ENCODE measurements around the gene C1RL.
"Not testable (repeated sequence)": the region's sequence is repeated elsewhere in the genome, so short reads cannot be mapped to it uniquely, and the experiment has no call there.

C1RL gene

DNA sequence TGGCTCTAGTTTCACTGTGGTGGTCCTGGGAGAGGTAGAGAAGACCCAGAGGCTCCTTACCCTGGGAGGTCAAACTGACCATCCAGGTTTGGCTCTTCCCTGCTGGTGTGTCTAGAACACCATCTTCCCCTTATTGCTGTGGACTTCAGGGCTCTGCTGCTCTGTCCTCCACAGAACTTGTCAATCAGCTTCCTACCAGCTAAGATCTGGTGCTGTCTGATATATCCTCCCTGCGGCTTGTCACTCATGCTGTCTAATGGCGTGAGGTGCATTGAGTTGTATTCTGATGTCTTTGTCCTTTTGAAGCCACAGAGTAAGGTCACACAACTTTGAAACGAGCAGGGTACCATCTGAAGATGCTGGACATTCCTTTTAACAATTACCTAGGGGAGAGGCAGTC lies 7.2 kb upstream of the C1RL start:
- DNase-seq (ENCODE audit: low read depth in 1 of 2, low spot score in 1 of 2), result no peak

DNA sequence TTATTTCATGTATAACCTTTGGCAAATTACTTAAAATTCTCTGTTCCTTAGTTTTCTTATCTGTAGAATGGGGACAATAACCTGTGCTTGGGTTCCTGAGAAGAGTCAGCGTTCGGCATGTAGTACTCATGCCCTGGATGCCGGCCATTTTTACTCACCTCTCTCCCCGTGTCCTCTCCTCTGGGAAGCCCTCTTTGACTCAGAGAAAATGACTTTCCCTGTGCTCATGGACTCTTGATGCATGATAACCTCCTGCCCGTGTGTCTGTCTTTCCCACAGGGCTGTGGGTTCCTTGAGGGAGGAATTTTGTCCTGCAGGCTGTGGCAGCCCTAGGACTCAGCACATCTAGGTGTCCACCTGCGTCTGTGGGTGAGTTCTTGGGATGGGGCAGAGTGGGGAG lies 5.8 kb upstream of the C1RL start:
- DNase-seq (ENCODE audit: low read depth in 1 of 2, low spot score in 1 of 2), result no peak

DNA sequence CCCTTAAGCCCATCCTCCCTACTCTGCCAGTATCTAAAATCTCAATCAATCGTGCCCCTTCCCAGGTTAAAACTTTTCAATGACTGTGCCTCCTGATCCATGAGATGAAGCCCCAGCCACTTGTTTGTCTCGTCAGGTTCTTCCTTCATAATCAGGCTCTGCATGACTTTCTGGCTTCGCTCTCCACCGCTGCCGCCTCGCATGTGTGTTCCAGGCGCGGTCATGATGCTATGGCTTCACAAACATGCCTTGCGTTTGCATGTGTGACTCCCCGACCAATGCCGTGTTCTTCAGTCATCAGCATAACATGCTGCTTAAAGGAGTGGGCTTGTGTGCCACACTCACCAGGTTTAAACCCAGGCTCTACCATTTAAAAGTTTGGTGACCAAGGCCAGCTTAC lies 5.0 kb upstream of the C1RL start:
- no peak for DNase-seq (ENCODE audit: low read depth in 1 of 2, low spot score in 1 of 2)

DNA sequence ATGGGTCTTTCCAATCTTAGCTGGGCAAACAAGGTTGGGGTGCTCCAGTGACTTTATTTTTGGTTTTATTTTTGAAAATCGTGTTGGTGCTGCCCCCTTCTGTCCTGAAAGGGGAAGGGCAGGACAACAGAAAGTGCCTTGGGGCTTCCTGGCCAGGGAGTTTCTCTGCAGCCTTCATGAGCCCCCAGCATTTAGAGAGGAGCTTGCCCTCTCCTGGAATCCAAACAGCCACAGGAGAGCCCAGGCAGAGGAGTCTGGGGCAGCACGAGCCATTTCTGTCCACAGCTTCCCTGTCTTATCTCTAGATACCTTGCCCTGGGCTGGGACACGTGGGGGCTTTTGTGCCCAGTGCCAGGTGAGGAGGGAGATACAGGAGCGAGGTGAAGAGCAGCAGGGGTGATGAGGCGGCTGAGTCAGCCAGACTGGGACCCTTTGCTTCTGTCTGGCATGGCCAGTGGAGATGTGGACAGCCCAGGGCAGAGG lies 4.4 kb upstream of the C1RL start:
- no peak for DNase-seq (ENCODE audit: low read depth in 1 of 2, low spot score in 1 of 2)

DNA sequence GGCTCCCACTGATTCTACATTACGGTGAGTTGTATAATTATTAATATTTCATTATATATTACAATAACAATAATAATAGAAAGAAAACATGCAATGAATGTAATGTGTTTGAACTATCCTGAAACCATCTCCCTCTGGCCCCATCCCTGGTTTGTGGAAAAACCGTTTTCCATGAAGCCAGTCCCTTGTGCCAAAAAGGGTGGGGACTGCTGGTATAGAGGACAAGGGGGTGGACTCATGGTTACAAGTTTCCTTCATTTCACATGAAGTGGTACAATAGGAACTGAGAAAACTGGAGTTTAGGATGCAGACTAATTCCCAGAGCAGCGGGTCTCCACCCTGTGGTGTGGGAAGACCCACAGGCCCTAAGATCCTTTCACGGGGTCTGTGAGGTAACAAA lies 3.0 kb upstream of the C1RL start:
- DNase-seq (ENCODE audit: low read depth in 1 of 2, low spot score in 1 of 2), result no peak

DNA sequence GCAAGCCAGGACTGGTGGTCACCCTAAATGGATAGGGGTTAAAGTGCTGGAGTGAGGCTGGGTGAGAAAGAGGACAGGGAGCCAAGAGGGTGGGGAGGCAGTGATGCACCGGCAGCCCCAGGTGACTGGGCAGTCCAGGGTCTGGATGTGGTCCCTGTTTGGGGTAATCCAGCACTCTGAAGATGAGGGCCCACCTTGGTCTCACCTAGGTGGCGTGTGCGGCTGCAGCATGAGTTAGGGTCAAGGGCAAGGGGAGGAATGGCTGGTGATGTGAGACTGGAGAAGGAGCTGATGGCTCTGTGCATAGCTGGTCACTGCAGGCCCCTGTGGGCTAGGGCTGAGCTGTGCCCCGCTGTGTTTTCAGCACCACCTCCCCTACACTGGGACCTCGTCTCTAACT lies 1.6 kb upstream of the C1RL start:
- no peak for DNase-seq (ENCODE audit: low read depth in 1 of 2, low spot score in 1 of 2)

DNA sequence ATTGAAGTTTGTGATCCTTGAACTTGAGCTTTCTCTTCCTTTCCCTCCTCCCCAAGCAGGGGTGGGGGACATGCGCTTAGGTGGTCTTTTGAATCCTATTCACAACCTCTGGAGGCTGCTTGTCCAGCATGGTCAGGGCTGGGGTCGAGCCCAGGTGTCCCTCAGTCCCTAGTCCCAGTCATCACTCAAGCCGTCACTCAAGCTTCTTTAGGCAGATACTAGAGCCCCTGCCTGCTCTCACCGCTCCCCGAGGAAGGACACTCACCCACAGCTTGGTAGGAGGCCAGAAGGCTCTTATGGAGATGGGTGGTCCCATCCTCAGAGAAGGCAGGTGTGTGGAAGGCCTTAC lies 532 bp upstream of the C1RL start:
- no peak for DNase-seq (ENCODE audit: low read depth in 1 of 2, low spot score in 1 of 2)

DNA sequence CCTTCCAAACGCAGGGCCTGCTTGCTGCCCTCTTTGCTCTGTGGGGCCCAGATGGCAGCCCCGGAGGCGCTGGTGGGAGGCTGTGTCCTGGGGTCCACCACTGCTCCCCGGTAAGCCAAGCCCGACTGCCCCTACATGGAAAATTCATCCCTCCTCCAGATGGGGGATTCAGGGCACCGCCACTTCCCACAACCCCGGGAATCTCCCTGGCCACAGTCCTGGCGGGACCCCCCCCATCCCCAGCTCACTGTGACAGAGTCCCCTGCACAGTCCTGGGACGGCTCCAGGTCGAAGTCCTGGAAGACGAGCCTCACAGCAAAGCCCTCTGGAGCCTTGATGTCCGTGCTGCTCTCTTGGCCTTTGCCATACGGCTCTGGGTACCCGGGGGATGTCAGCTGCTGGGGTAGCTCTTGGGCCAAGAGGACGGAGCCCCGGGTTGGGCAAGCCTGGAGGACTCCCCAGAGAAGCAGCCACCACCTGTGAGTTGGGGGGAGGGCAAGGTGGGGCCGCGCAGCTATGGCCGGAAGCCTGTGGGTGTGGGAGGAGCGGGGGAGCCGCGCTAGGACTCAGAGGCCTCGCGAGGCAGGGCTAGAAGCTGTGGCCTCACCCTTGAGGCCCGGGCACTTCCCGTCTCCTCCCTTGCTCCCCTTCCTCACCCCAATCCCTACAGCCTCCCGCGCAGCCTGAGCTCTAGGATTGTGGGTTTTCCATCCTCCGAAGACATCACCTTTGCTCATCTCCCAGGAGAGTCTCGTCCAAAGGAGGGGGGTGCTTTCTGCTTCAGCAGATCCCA lies 815 bp downstream of the C1RL start:
- DNase-seq (ENCODE audit: low read depth in 1 of 2, low spot score in 1 of 2), result peak; percentile 54 to 56

DNA sequence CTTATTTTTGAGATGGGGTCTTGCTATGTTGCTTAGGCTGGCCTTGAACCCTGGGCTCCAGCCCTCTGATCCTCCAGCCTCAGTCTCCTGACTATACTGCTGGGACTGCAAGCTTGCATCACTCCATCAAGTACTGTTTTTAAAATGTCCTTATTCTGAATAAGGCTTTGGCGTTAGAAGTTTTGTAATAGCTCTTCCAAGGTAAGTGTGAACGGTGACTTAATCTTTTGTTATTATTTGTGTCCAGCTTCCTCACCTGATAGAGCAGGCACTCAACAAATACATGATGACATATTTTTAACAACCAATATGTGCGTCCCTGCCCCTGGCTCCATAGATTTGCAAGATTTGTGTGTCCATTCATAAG lies 1.4 kb downstream of the C1RL start:
- no peak for DNase-seq (ENCODE audit: low read depth in 1 of 2, low spot score in 1 of 2)

DNA sequence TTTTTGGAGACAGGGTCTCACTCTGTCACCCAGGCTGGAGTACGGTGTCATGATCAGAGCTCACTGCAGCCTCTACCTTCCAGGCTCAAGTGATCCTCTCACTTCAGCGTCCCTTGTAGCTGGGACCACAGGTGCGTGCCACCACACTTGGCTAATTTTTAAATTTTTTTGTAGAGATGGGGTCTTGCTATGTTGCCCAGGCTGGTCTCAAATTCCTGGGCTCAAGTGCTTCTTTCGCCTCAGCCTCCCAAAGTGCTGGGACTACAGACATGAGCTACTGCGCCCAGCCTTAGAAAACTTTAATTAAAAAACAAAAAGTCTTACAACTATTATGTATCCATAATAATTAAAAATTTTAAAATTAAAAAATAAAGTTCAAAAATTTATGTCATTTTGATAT lies 1.8 kb downstream of the C1RL start:
- DNase-seq (ENCODE audit: low read depth in 1 of 2, low spot score in 1 of 2), result not testable (repeated sequence)

DNA sequence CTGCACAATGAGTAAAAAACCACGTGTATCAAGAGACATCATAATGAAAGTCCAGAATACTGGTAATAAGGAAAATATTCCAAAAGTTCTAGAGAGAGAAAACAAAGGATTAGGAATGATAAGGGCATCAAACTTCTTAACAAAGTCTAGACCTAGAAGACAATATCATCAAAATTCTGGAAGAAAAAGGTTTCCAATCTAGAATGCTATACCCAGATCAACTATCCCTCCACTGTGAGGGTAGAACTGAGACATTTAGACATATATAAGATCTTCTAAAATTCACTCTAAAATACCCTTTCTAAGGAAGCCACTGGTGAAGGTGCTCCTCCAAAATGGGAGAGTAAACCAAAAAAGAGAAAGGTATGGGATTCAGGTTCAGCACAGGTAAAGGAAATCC lies 2.9 kb downstream of the C1RL start:
- DNase-seq (ENCODE audit: low read depth in 1 of 2, low spot score in 1 of 2), result no peak

DNA sequence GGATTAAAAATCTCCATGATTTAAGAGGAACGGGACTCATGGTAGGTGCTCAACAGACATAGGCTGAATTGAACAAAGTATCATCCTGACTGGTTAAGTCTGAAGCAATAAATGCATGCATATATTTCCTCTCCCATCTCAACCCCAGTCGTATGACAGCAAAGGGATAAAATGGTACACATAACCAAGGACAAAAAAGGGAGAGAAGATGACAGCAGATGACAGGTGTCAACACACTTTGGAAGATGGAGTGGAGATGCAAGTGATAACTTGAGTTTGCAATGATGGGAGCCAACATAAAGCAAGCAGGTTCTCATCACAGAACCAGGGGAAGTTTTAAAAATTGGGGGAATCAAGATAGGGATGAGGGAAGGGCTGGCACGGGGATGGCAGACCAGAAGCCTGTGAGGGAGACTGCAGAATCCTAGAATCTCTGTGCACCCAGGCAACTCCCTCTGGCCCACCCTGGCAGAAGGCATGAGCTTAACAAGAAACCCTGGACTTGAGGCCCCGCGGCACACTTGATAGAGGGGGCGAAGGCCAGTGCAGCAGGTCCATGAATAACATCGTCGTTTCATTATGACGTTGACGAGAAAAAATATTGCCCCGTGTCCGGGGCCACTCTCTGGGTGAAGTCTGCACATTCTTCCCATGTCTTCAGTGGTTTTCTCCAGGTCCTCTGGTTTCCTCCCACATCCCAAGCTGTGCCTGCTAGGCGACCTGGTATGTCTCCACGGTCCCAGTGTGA lies 5.0 kb downstream of the C1RL start:
- DNase-seq (ENCODE audit: low read depth in 1 of 2, low spot score in 1 of 2), result no peak

DNA sequence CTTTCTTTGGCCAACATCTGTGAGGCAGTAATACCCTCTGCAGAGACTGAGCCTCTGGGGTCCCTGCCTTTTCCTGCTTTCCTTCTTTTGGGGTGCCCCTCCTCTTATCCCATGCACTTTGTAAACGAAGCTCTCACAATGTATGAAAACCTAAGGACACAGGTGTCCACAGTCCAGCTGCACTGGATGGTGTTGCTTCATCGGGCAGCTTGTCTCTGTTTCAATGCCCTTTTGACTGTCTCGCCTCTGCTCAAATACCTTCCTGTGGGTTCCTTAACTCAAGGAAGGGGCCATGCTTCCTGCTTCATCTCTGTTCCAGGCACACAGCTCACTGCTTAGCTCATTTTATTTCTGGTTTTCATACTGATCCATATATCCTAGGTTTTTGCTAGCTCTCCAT lies 6.4 kb downstream of the C1RL start:
- no peak for DNase-seq (ENCODE audit: low read depth in 1 of 2, low spot score in 1 of 2)

DNA sequence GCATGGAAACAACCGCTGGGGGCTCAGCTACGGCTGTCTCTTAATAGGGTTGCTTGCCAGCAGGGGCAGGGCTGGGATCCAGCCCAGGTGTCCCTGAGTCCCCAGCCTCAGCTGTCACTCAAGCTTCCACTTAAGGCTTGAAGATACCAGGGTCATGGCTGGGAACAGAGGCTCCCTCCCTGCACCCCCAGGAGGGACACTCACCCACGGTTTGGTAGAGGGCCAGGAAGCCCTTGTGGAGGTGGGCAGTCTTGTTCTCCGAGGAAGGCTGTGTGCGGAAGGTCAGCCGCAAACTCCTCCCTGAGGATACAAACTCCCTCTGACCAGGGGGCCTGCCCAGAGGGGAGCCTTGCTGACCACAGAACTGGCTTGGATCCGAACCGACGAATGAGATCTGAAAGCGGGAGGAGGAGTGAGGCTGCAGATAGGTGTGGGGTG lies 7.3 kb downstream of the C1RL start:
- DNase-seq (ENCODE audit: low read depth in 1 of 2, low spot score in 1 of 2), result no peak

DNA sequence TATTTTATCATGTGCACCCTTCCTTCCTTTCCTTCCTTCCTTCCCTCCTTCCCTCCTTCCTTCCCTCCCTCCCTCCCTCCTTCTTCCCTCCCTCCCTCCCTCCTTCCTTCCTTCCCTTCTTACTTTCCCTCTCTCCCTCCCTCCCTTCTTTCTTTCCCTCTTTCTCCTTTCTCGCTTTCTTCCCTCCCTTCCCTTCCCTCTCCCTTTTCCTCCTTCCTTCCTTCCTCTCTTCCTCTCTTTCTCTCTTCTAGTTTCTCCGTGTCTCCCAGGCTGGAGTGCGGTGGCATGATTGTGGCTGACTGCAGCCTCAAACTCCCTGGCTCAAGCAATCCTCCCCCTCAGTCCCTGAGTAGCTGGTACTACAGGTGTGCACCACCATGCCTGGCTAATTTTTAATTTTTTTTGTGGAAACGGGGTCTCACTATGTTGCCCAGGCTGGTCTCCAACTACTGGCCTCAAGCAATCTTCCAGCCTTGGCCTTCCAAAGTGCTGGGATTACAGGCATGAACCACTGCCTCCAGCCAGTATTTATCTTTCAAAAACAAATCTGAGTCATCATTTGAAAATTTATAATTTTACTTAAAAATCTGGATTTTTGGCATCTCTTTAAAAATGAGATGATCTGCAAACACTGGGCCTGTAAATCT lies 7.8 kb downstream of the C1RL start:
- DNase-seq (ENCODE audit: low read depth in 1 of 2, low spot score in 1 of 2), result no peak

DNA sequence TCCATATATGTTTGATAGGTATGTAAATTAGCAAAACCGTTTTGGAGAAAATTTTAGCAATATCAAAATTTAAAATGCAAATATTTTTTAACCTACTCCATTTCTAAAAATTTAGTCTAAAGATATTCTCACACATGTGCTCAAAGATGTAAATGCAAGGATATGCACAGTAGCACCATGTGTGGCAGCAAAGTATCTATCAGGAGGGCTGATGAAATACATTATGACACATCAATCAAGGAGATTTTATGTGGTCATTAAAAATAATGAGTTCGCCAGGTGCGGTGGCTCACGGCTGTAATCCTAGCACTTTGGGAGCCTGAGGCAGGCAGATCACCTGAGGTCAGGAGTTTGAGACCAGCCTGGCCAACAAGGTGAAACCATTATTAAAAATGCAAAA lies 8.8 kb downstream of the C1RL start:
- no peak for DNase-seq (ENCODE audit: low read depth in 1 of 2, low spot score in 1 of 2)

DNA sequence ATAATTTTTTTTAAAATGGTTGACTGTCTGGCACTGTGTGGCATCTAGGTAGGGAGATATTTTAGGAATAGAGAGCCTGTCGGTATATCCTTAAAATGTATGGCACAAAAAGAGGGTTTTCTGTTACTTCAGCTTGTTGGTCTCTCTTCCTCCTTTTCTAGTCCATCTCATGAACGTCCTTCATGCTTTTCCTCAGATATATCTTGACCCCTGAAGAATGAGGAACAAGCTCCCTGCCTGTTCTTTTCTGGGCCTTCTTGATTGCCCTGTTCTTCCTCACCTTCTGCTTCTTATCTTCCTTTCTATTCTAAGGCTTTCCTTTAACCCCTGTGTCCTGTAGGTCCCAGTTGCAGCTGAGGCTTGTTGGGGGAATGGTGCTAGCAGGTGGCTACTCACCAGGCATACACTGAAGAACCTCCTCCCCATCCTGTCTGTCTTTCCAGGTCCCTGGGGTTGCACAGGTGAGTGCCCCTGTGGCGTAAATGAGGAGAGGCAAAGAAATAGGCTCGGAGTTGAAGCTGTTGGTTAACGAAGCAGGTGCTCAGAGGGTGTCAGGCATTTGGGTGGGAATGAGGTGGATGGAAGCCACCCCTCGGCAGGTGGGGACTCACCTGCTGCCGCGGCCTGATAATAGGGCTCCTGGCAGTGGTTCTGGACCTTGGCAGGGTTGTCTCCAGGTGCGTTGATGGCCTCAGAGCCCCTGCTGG lies 9.6 kb downstream of the C1RL start:
- DNase-seq (ENCODE audit: low read depth in 1 of 2, low spot score in 1 of 2), result no peak

DNA sequence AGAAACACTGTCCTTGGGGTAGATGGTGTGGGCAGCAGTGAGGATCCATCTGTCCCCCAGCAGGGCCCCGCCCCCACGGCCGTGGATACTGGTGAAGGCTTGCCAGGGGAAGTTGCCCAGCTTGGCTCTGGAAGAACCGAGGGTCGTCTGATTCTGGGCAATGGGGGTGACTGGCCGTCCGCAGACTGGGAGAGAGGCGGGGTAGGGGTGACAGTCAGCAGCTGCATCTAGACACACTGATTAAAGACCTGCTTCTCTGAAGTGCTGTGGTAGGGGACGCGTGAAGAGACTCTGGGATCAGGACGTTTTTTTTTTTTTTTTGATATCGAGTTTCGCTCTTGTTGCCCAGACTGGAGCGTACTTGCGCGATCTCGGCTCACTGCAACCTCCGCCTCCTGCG lies 12.0 kb downstream of the C1RL start:
- no peak for DNase-seq (ENCODE audit: low read depth in 1 of 2, low spot score in 1 of 2)

DNA sequence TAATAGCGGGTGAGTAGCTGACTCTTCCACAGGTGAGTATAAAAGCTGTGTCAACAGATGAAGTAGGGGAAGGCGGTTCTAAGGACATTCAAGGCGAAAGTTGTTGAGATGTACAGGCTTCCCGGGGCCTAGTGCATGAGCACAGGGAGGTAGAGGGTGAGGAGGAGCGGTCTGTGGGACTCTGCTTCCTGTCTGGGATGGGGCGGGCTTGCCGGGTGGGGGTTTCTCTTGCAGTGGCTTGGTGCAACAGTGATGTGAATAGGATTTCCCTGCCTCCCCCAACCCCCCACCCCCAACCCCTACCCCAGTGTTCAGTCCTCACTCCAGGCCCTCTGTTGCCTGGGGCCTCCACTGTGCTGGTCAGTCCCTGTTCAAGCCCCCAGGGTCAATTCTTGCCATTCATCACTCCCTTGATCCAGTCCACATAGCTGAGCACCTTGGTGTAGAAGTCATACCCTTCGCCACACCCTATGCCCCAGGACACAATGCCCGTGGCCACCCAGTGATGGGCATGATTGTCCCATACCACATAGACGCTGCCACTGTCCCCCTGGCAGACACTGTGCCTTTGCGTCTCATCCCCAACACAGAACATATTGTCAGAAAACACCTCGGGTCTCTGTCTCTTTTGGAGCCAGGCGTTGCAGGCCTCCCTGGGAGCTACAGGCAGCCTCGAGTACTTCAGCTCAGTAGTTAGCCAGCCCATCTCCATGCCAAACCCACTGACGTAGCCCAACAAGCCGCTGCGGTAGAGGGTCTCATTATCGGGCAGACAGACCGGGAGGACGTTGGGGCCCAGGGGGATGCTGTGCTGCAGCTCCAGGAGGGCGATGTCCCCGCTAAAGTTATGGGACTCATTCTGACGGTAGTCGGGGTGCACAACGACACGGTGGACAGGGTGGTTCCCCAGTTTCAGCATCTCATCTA lies 12.7 kb downstream of the C1RL start:
- no peak for DNase-seq (ENCODE audit: low read depth in 1 of 2, low spot score in 1 of 2)

DNA sequence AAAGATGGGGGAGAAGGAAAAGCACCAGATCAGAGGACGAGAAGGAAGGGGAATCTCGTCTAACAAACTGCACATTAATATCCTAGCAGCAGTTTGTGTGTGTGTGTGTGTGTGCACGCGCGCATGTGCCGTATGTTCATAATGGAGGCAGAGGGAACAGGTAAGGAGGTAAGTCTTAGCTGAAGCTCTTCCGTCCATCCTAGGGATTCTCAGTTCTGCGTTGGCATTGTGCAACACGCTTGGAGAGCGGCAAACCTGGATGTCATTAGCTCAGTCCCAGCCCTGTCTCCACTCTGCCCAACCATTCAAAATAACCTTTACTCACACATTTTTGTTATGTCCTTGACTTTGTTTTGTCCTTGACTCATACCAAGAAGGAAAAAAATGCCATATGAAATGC lies 15.1 kb downstream of the C1RL start:
- DNase-seq (ENCODE audit: low read depth in 1 of 2, low spot score in 1 of 2), result no peak

DNA sequence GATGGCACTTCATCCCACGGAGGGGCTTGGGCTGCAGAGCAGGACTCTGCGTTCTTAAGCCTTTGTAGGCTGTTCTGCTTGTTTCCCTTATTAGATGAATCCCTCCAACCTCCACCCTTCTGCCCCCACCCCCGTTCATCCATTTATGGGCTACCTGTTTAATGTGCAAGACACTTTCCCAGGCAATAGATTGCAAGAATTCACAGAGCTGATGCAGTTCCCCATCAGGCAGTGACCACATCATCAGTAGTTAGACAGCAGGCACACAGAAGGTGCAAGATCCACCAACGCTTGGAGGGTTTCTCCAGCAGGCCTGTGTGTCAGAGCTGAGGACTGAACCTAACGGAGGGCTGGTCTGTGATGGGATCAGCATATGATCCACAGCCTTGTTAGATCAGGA lies 15.5 kb downstream of the C1RL start:
- no peak for DNase-seq (ENCODE audit: low read depth in 1 of 2, low spot score in 1 of 2)

Data from activated T-helper 1 cell treated with anti-CD3 and anti-CD28 coated beads, Interleukin-2, amount 50 U/mL, for 16 hours (primary cell).